HG03457 (cell line): ENCODE results near the gene PDZK1.
"Not testable (repeated sequence)": the region's sequence is repeated elsewhere in the genome, so short reads cannot be mapped to it uniquely, and the experiment has no call there.

ENCODE experiments used
- ATAC-seq: cut with Tn5 transposase; IDR thresholded peaks from one replicate; pipeline ENCODE4 v1.9.1; 2021; ENCODE audit warnings: moderate number of reproducible peaks; ENCODE audit not compliant: unreplicated experiment

Gene PDZK1

DNA sequence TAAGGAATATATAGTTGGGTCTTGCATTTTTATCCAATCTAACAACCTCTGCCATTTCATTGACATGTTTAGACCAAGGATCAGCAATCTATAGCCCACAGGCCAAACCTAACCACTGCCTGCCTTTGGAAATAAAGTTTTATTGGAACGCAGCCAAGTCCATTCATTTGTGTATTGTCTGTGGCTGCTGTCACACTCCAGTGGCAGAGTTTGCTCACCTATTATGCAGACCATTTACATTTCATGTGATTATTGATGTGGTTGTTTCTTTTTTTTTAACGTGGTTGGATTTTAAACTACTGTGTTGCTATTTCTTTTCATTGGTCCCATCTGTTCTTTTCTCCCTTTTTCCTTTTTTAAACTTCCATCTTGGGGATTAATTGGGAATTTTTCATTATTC lies 44.7 kb downstream of the PDZK1 start:
- ATAC-seq = not testable (repeated sequence)

- not testable (repeated sequence) for ATAC-seq
Measured at GRCh38 chr1:145656245-145656943, 50.8 kb downstream of the PDZK1 start.

DNA sequence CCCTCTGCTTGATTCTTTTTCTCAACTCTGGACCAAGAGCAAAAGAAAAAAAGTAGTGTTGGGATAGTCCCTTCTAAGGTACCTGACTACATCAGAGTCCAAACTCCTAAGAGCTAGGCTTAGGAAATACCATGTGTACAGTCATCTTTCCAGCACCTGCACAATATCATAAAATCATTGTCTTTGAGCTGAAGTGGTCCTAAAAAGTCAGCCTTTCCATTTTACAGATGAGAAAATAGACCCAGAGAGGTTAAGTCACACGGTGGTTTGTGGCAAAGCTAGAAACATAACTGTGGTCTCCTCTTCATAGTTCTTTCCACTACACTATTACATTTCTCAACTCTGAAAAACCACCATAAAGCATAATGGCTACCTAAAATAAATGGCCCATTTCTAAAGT lies 63.2 kb downstream of the PDZK1 start:
- not testable (repeated sequence) for ATAC-seq

DNA sequence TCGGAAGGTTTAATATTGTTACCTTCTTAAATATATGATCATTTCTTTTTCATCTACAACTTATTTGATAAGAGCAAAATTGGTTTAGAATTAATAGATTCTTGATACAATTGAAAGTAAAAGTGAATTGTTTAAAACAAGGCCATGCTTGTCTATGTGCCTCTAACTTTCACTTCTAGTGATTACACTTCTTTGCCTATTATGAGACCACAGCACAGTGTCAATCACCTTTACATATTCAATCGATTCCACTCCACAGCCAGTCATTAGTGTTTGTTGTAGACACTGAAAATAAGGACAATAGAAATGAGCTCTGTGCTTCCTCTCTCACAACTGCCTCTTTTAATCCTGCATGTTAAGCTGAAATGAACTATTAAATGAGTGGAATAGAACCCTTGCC lies 65.3 kb downstream of the PDZK1 start:
- not testable (repeated sequence) for ATAC-seq

DNA sequence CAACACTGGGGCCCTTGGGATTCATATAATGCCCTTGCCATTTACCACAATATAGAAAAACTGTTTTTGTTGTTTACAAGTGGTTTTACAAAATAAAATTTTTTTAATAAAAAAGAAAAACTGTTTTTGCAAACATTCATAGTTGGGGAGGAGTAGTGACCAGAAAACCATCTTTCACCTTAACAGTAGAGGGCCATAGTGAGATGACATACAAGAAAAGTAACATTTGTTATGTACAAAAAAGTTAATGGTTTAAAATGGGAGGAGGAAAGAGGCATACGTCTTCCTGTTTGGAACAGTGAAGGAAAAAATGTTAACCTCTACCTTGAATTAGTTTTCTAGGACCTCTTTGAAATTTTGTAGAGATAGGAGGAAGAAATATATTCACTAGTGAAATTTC lies 70.9 kb downstream of the PDZK1 start:
- ATAC-seq = not testable (repeated sequence)

DNA sequence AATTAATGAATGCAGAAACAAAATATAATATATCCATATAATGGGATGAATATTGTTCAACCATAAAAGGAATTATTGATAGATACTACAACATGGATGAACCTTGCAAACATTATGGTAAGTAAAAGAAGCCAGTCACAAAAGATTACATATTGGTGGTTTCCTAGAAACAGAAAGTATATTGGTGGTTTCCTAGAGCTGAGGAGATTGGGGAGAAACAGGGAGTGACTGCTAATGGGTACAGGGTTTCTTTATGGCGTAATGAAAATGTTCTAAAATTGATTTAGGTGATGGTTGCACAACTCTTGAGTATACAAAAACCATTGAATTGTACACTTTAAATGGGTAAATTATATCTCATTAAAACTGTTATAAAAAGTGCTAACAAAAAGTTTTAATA lies 85.0 kb downstream of the PDZK1 start:
- not testable (repeated sequence) for ATAC-seq
